ENCODE results near the gene TSFM.

DNA sequence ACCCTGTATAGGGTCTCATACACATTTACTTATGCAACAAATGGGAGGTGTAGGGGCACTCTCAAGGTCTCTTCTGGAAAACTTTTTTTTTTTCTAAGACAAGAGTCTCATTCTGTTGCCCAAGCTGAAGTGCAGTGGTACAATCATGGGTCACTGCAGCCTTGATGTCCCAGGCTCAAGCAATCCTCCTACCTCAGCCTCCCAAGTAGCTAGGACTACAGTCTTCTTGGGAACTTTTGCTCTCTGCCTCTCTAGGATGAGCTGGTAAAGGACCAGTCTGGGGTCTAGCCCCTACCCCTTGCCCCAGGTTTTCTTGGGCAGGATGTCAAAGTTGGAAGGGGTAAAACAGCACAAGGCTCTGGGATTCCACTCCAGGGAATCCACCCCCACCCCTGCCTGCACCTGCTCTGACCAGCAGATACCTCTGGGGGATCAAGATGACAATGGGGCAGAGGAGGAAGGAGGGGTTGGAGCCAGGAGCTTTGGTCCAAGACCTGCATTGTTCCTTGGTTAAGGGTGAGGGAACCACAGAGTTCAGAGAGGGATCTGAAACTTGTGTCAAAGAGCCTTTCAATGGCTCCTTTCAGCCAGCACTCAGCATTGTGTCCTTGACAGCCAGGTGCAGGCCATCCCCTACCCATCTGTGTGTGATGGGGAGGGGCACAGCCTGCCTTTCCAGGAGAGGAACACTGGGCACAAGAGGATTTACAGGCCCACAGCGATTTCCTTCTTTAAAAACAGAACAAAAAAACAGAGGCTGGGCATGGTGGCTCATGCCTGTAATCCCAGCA, 51.7 kb downstream of the TSFM start:
- TF ChIP-seq, protein P1, sequence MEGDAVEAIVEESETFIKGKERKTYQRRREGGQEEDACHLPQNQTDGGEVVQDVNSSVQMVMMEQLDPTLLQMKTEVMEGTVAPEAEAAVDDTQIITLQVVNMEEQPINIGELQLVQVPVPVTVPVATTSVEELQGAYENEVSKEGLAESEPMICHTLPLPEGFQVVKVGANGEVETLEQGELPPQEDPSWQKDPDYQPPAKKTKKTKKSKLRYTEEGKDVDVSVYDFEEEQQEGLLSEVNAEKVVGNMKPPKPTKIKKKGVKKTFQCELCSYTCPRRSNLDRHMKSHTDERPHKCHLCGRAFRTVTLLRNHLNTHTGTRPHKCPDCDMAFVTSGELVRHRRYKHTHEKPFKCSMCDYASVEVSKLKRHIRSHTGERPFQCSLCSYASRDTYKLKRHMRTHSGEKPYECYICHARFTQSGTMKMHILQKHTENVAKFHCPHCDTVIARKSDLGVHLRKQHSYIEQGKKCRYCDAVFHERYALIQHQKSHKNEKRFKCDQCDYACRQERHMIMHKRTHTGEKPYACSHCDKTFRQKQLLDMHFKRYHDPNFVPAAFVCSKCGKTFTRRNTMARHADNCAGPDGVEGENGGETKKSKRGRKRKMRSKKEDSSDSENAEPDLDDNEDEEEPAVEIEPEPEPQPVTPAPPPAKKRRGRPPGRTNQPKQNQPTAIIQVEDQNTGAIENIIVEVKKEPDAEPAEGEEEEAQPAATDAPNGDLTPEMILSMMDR (IDR thresholded peaks at IDR 0.05), result no peak
- TF ChIP-seq POLR2AphosphoS5 (IDR thresholded peaks at IDR 0.05; ENCODE audit: insufficient read depth in 1 of 2, low read depth in 1 of 2) (no peak), POLR2A (IDR thresholded peaks at IDR 0.05) (no peak)

Data from vagina (tissue), 2 donors.